Right ventricle myocardium inferior (tissue), 1 donor: ENCODE data around the gene AGBL4. TPM values are rescaled to one million over a fixed set of nuclear protein-coding genes. Genes with fewer than 3 reads are reported as not detected.

Experiments used
- ATAC-seq: fragments of 200-7000 bp; cut with Tn5 transposase; one replicate; pipeline ENCODE4 v1.9.1; 2020; ENCODE audit warnings: mild to moderate bottlenecking, moderate library complexity
- DNase-seq: peaks from one replicate; pipeline ENCODE4 v3.0.0; 2021; ENCODE audit errors: missing footprints
- intact Hi-C: fragments of 100-400 bp; cut with DNase I; formaldehyde crosslinking; loops from one replicate; pipeline ENCODE4 v1.11.0; 2022
- total RNA-seq: library from RNA; stranded (reverse); fragmentation: NEBNext Ultra II Directional; extraction: Animal tissue kit (Norgen Biotek cat#: 25700); gene quantifications from one replicate; pipeline ENCODE4 v1.2.1, GENCODE V29; 2021
- donor health status: DM: no; HTN: yes; CAD: no; lungs with severe emphysema.

AGBL4 gene
- total RNA-seq, 1 donor from 2014 or later, result 0.14 TPM

- no peak for DNase-seq
- intact Hi-C loops, result no loop called here
- ATAC-seq, result no peak
These were observed 1283.1 kb downstream of the AGBL4 start for GRCh38 chr1:48740621-48741020.

GRCh38 chr1:48739091-48739490 is 1284.7 kb downstream of the AGBL4 start:
- ATAC-seq (no peak), DNase-seq (no peak)
- intact Hi-C loops, result no loop called here

- no peak for DNase-seq
- intact Hi-C loops, result no loop called here
- ATAC-seq, result no peak
These were observed 1285.4 kb downstream of the AGBL4 start for GRCh38 chr1:48738356-48738755.

- DNase-seq (no peak), ATAC-seq (no peak)
- intact Hi-C loops, result no loop called here
These were observed 1288.0 kb downstream of the AGBL4 start for GRCh38 chr1:48735796-48736195.

- no peak for ATAC-seq
- DNase-seq, result no peak
These were observed 1293.4 kb downstream of the AGBL4 start for GRCh38 chr1:48730164-48730910.

GRCh38 chr1:48728584-48728983 is 1295.2 kb downstream of the AGBL4 start:
- no peak for ATAC-seq
- intact Hi-C loops, result no loop called here
- no peak for DNase-seq

More at GRCh38 chr1:48730164-48730910, 1293.4 kb downstream of the AGBL4 start:
- intact Hi-C loops, result no loop called here

- DNase-seq (no peak), ATAC-seq (no peak)
- intact Hi-C loops, result no loop called here
These were observed 1297.1 kb downstream of the AGBL4 start for GRCh38 chr1:48726557-48727215.

- intact Hi-C loops, result no loop called here
- ATAC-seq, result no peak
- no peak for DNase-seq
These were observed 1297.6 kb downstream of the AGBL4 start for GRCh38 chr1:48726139-48726538.

- intact Hi-C loops, result no loop called here
- DNase-seq, result no peak
- ATAC-seq, result no peak
These were observed 1298.3 kb downstream of the AGBL4 start for GRCh38 chr1:48725341-48726046.

GRCh38 chr1:48720929-48721328 is 1302.8 kb downstream of the AGBL4 start:
- DNase-seq (no peak), ATAC-seq (no peak)
- intact Hi-C loops, result no loop called here

GRCh38 chr1:48718705-48719104 is 1305.0 kb downstream of the AGBL4 start:
- intact Hi-C loops, result no loop called here
- ATAC-seq, result no peak

GRCh38 chr1:48718116-48718630 is 1305.6 kb downstream of the AGBL4 start:
- DNase-seq, result no peak
- no peak for ATAC-seq
- intact Hi-C loops, result no loop called here

More at GRCh38 chr1:48718705-48719104, 1305.0 kb downstream of the AGBL4 start:
- DNase-seq, result no peak

- ATAC-seq (no peak), DNase-seq (no peak)
- intact Hi-C loops, result no loop called here
These were observed 1306.7 kb downstream of the AGBL4 start for GRCh38 chr1:48717082-48717481.

- DNase-seq, result no peak
- intact Hi-C loops, result no loop called here
- no peak for ATAC-seq
These were observed 1307.8 kb downstream of the AGBL4 start for GRCh38 chr1:48715921-48716320.

GRCh38 chr1:48710915-48711314 is 1312.8 kb downstream of the AGBL4 start:
- no peak for ATAC-seq
- intact Hi-C loops, result no loop called here
- DNase-seq, result no peak

- intact Hi-C loops, result no loop called here
- DNase-seq (no peak), ATAC-seq (no peak)
These were observed 1313.4 kb downstream of the AGBL4 start for GRCh38 chr1:48710318-48710717.

GRCh38 chr1:48704736-48705135 is 1319.0 kb downstream of the AGBL4 start:
- intact Hi-C loops, result no loop called here
- no peak for ATAC-seq

GRCh38 chr1:48701445-48701844 is 1322.3 kb downstream of the AGBL4 start:
- intact Hi-C loops, result no loop called here
- ATAC-seq (no peak), DNase-seq (no peak)

More at GRCh38 chr1:48704736-48705135, 1319.0 kb downstream of the AGBL4 start:
- no peak for DNase-seq

GRCh38 chr1:48697066-48697707 is 1326.6 kb downstream of the AGBL4 start:
- intact Hi-C loops, result loop anchor here (2.0 kb wide), 1 partner anchor 124 kb away; no protein-coding TSS in a partner anchor
- ATAC-seq, result no peak
- DNase-seq, result no peak
